GM21717 (cell line): ENCODE data around the gene BICRA.
"Not testable (repeated sequence)": the region's sequence is repeated elsewhere in the genome, so short reads cannot be mapped to it uniquely, and the experiment has no call there.

ENCODE experiments used
- ATAC-seq: cut with Tn5 transposase; IDR thresholded peaks from one replicate; pipeline ENCODE4 v1.9.1; 2021; ENCODE audit warnings: mild to moderate bottlenecking, moderate library complexity; ENCODE audit not compliant: unreplicated experiment

Gene BICRA

GRCh38 chr19:47658431-47659348 lies 49.8 kb downstream of the BICRA start:
- ATAC-seq: no peak

GRCh38 chr19:47660435-47660832 lies 51.5 kb downstream of the BICRA start:
- ATAC-seq: no peak

GRCh38 chr19:47661161-47661560 lies 52.2 kb downstream of the BICRA start:
- no peak for ATAC-seq

- ATAC-seq: no peak
Measured at GRCh38 chr19:47661611-47662010, 52.7 kb downstream of the BICRA start.

- no peak for ATAC-seq
Measured at GRCh38 chr19:47663435-47663910, 54.5 kb downstream of the BICRA start.

- ATAC-seq: no peak
Measured at GRCh38 chr19:47663911-47664771, 55.2 kb downstream of the BICRA start.

- ATAC-seq: not testable (repeated sequence)
Measured at GRCh38 chr19:47668556-47668955, 59.6 kb downstream of the BICRA start.

GRCh38 chr19:47670736-47671135 lies 61.8 kb downstream of the BICRA start:
- no peak for ATAC-seq

GRCh38 chr19:47671499-47671898 lies 62.6 kb downstream of the BICRA start:
- no peak for ATAC-seq

- ATAC-seq: no peak
Measured at GRCh38 chr19:47673426-47673825, 64.5 kb downstream of the BICRA start.

- ATAC-seq: no peak
Measured at GRCh38 chr19:47674548-47674947, 65.6 kb downstream of the BICRA start.

- ATAC-seq: no peak
Measured at GRCh38 chr19:47675271-47675670, 66.3 kb downstream of the BICRA start.

GRCh38 chr19:47675859-47676258 lies 66.9 kb downstream of the BICRA start:
- ATAC-seq: no peak

- no peak for ATAC-seq
Measured at GRCh38 chr19:47676811-47677210, 67.9 kb downstream of the BICRA start.

- ATAC-seq: no peak
Measured at GRCh38 chr19:47679251-47679900, 70.4 kb downstream of the BICRA start.

GRCh38 chr19:47679922-47680857 lies 71.3 kb downstream of the BICRA start:
- ATAC-seq: no peak

- no peak for ATAC-seq
Measured at GRCh38 chr19:47680858-47681332, 72.0 kb downstream of the BICRA start.

GRCh38 chr19:47681388-47681787 lies 72.5 kb downstream of the BICRA start:
- no peak for ATAC-seq

GRCh38 chr19:47681936-47682335 lies 73.0 kb downstream of the BICRA start:
- no peak for ATAC-seq

GRCh38 chr19:47682939-47683338 lies 74.0 kb downstream of the BICRA start:
- no peak for ATAC-seq
